Activated CD4-positive, CD25-positive, alpha-beta regulatory T cell treated with anti-CD3 and anti-CD28 coated beads, Interleukin-2, amount 50 U/mL, for 72 hours (primary cell): ENCODE results near the gene IL1RN.
"Not testable (repeated sequence)": the region's sequence is repeated elsewhere in the genome, so short reads cannot be mapped to it uniquely, and the experiment has no call there.

ENCODE experiments used
- DNase-seq: peaks from one replicate; pipeline ENCODE4 v3.0.0; 2021

The IL1RN gene

DNA sequence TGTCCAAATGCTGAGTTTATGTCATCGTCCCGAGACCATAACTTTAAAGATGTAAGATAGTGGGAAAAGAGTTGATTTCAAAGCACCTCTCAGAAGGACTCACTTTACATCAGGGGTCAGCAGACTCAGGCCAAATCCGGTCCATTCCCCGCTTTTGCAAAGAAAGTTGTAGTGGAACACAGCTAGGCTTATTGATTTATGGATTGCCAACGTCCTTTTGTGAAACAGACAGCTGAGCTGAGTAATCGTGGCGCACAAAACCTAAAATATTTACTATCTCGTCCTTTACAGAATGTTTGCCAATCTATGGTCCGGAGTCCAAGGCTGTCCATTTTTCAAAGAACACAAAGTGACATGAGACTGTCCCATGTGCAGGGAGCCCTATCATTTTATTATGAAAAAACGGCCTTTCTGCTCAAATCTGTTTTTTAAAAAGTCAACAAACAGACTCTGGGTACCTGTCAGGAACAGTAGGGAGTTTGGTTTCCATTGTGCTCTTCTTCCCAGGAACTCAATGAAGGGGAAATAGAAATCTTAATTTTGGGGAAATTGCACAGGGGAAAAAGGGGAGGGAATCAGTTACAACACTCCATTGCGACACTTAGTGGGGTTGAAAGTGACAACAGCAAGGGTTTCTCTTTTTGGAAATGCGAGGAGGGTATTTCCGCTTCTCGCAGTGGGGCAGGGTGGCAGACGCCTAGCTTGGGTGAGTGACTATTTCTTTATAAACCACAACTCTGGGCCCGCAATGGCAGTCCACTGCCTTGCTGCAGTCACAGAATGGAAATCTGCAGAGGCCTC is at the start of gene IL1RN:
IL1RN (plus strand) TSS at position 754 of the 801 bp plus-strand sequence; CDS start at position 781, 27 bp downstream.
- DNase-seq: no peak

- DNase-seq: no peak
Observed at GRCh38 chr2:113077921-113078320, 49.5 kb upstream of the IL1RN start.

DNA sequence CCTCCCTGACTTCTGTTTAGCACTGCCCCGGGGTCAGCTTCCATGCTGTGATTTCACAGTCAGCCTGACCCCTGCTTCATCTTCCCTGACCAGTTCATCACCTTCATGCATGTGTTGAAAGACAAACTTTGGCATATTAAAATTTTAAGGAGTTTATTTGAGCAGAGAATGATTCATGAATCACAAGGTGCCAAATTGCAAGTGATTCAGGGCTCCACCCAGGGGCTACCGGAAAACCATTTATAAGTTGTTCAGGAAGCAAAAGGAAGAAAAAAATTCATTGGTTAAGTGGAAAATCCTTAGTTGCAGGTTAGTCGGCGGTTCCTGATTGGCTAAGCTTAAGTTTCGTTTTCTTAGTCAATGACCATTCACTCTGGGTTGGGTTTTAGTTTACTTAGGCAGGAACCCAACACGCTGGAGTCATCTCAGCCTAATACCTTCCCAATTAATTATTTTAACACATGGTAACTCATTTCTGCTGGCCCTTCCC is 49.0 kb upstream of the IL1RN start:
- DNase-seq: no peak

DNA sequence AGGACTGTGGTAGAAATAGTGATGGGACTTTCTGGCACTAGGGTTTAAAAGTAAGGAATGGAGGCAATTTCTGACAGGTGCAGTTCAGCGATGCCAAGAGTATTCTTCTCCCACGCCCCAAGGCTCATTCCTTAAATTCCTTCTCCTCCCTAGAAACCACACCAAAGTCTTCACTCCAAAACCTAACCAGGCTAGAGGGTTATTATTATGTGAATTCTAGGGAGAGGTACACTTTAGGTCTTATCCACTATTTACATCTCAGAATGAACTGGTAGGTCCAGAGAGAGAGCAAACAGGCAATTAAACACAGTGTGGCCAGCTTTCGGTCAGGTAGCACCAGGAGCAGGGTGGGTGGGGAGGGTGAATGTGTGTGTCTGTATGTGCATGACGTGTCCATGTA is 48.3 kb upstream of the IL1RN start:
- DNase-seq: no peak

DNA sequence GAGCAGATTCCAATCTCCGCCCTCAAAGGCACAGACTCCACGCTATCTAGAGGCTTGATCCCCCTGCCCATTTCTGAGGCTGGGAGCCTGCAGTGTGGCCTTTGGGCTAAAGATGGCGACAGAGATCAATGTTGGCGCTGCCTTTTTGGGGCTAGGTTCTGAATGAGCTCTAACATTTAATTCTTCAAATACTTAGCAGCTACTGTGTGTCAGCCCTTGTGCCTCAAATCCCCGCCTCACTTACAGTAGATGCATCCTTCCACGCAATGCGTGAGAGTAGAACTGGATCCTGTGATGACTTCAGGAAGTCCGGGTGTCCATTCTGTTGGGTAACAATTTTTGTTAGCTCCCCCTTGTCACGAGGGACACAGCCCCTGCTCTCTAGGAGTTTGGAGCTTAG is 47.3 kb upstream of the IL1RN start:
- peak; percentile 64 for DNase-seq

GRCh38 chr2:113081488-113082210 is 45.7 kb upstream of the IL1RN start:
- DNase-seq: no peak

- DNase-seq: no peak
Observed at GRCh38 chr2:113083296-113083695, 44.1 kb upstream of the IL1RN start.

DNA sequence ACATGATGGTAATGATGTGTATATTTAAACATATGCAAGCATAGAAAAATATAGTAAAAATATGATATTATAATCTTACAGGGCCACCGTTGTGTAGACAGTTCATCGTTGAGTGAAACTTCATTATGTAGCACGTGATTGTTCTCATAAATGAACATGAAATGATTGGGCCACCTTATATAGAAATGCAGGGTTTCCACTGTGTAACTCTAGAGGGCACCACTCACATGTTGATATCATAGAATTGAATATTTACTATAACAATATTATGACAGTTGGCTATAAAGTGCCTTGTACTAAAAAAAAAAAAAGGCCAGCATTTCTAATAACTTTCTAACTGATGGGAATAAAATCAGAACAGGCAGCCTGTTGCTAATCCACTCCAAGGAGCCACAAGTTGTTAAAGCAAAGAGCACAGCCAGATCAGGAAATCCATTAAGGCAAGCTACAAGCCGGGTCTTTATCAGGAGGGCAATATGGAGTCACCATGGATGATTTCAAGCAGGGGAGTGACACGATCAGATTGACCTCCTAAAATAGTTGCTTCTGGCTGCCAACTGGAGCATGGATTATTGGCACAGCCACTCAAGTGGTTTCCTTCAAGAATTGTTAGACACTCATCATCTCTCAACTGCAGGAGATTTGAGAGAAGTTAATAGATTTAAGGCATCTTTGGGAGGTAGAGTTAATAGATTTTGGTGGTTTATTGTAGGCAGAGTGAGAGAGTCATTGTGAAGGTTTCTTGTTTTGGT is 43.0 kb upstream of the IL1RN start:
- DNase-seq: no peak

DNA sequence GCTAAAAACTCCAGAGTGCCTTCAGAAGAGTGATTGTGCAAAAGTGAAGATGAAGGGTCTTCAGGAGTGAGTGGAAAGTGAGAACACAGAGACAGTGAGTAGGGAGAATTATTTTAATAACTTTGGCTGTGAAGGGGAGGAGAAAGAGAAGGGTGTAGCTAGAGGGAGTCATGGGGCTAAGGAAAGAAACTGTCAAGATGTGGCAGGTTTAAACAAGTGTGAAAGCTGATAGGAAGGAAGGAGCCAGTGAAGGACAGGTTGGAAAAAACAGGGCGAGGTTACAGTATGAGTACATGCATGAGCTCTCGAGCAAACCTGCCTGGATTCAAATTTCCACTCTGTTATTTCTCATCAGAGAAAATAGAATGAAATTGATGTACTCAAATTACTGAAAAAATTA is 41.9 kb upstream of the IL1RN start:
- no peak for DNase-seq

- no peak for DNase-seq
Observed at GRCh38 chr2:113088213-113088992, 39.0 kb upstream of the IL1RN start.

- no peak for DNase-seq
Observed at GRCh38 chr2:113089916-113090315, 37.5 kb upstream of the IL1RN start.

DNA sequence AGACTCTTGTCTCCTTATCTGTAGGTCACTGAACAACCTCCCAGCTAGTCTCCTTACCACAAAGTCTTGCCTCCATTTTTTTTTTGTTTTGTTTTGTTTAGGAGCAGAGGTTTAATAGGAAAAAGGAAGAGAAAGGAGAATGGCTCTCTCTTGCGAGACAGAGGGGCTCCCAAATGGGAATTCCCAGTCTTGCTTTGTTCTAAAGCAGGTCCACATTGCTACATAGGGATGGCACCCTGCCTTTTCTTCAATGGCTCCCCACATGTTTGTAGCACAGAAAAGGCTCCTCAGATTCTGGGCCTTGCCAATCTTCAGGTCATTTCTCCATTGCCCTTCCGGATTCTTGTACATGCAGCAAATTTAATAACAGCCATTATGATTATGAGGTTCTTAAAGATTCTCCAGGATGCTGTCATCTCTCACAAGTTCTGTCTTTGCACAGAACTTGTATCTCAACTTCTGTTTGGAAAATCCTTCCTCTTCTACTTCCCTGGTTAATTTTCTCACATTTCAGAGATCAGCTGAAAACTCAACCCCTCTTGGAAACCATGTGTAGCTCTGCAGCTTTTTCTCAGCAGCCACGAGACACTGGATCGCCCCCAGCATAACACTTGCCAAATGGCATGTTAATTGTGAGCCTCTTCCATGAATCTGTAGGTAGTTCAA is 36.0 kb upstream of the IL1RN start:
- DNase-seq: no peak

DNA sequence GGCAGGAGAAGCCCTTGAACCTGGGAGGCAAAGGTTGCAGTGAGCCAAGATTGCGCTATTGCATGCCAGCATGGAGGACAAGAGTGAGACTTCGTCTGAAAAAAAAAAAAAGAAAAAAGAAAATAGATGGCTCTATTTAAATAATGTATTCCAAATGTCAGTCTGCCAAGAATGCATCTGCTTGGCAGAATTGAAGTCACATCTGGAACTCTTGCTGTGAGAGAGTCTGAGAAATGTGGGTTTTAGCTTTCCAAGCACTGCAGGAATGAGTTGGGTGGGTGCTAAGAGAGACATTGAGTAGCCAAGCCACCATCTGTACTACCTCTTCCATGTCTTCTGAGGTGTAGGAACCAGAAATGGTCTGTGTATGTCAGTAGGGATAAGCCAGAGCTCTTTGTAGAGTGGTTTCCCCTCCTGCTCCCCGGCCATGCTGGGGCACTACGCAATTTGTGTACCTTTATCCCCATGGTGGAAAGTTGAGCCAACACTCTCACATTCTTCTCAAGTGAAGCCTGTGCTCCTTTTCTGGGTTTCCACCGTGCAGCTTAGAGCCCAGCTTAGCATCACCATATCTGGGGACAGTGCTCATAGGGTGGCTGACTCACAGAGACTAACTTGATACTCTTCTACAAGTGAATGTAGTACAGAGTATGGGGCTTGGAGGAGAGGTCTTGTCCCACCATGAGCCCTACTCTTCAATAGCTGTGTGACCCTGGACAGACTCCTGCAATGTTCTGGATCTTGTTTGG is 34.4 kb upstream of the IL1RN start:
- no peak for DNase-seq

GRCh38 chr2:113093613-113093977 is 33.8 kb upstream of the IL1RN start:
- DNase-seq: no peak

- DNase-seq: not testable (repeated sequence)
Observed at GRCh38 chr2:113096306-113096705, 31.1 kb upstream of the IL1RN start.

- DNase-seq: not testable (repeated sequence)
Observed at GRCh38 chr2:113096842-113097618, 30.4 kb upstream of the IL1RN start.

DNA sequence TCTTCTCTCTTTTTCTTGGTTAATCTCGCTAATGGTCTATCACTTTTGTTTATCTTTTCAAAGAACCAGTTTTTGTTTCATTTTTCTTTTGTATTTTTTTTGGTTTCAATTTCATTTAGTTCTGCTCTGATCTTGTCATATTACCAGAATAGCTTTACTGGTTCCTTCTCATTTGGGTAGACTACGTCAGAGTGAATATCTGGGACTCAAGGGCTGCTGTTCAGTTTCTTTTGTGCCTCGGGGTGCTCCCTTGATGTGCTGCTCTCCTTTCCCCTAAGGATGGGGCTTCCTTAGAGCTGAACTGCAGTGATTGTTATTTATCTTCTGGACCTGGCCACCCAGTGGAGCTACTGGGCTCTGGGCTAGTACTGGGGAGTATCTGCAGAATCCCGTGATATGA is 29.4 kb upstream of the IL1RN start:
- no peak for DNase-seq

DNA sequence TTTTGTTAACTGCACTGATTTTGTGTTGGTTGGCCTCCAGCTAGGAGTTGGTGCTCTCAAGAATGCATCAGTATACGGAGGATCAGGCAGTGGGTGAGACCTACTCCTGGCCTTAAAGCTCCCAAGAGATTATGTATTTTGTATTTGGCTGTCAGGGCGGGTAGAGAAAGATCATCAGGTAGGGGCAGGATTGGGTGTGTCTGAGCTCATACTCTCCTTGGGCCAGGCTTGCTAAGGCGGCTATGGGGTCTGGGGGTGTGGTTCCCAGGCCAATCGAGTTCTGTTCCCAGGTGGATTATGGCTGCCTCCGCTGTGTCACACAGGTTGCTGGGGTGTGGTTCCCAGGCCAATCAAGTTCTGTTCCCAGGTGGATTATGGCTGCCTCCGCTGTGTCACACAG is 28.9 kb upstream of the IL1RN start:
- DNase-seq: no peak

GRCh38 chr2:113102133-113102532 is 25.3 kb upstream of the IL1RN start:
- no peak for DNase-seq

DNA sequence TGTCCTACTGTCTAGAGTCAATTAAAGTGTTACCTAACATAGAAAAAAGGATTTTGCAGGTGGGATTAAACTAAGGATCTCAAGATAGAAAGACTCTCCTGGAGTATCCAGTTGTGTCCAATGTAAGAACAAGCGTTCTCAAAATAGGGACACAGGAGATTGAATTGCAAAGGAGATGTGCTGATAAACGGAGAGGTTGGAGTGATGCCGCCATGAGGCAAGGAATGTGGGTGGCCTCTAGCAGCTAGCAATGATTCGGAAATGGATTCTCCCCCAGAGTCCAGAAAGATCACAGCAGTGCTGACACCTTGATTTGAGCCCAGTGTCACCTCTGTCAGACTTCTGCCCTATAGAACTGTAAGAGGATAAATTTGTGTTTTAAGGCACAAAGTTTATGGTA is 24.1 kb upstream of the IL1RN start:
- DNase-seq: no peak
